Sigmoid colon (tissue), 7 donors: Measurements from ENCODE around the gene SLC19A1. TPM values are rescaled to one million over a fixed set of nuclear protein-coding genes. Genes with fewer than 3 reads are reported as not detected.
A peak's percentile ranks its signal among the peaks of the same experiment; 100 is the strongest.

Experiments used
- DNase-seq: peaks from one replicate; pipeline ENCODE4 v3.0.0-alpha.2; 2019
- H3K27ac ChIP-seq, 4 donors: fragments of 200-600 bp; sonication (generic); one replicate each; pipeline ENCODE4 v1.5.1; 2016 to 2019; ENCODE audit warnings: mild to moderate bottlenecking in 1 of 4
- H3K27me3 ChIP-seq, 3 donors: fragments of 200-600 bp; sonication (generic); one replicate each; pipeline ENCODE4 v1.5.1; 2019; ENCODE audit warnings: mild to moderate bottlenecking in 1 of 3
- H3K36me3 ChIP-seq, 4 donors: fragments of 200-600 bp; sonication (generic); one replicate each; pipeline ENCODE4 v1.5.1; 2016 to 2019
- H3K4me1 ChIP-seq, 4 donors: fragments of 200-600 bp; sonication (generic); one replicate each; pipeline ENCODE4 v1.5.1; 2017 to 2019
- H3K4me3 ChIP-seq, 4 donors: fragments of 200-600 bp; sonication (generic); one replicate each; pipeline ENCODE4 v1.5.1; 2017 to 2019; ENCODE audit warnings: mild to moderate bottlenecking in 2 of 4, moderate library complexity in 1 of 4
- H3K9me3 ChIP-seq, 4 donors: fragments of 200-600 bp in 3 of 4; sonication (generic) in 3 of 4; one replicate each; pipeline versions ENCODE4 v1.5.1 to v1.6.1; 2013 to 2019
- EP300 ChIP-seq, 4 donors: sonication (generic); formaldehyde crosslinking; IDR thresholded peaks; one replicate each; pipeline ENCODE4 v1.6.1; 2017; ENCODE audit warnings: antibody characterized with exemption in 4 of 4
- POLR2A ChIP-seq, 2 donors: fragments of 450-650 bp; IDR thresholded peaks; one replicate each; pipeline ENCODE4 v1.6.1; 2016; ENCODE audit warnings: antibody characterized with exemption in 2 of 2, mild to moderate bottlenecking in 2 of 2, moderate library complexity in 2 of 2
- POLR2AphosphoS5 ChIP-seq, 4 donors: sonication (generic); formaldehyde crosslinking; IDR thresholded peaks; one replicate each; pipeline ENCODE4 v1.6.1; 2017; ENCODE audit warnings: antibody characterized with exemption in 4 of 4
- WGBS, 2 donors: extraction: QIAGEN DNeasy Blood & Tissue Kit; methylation state at CpG; one replicate each; pipeline ENCODE4 v1.1.7; 2013; 5-methylcytosine and 5-hydroxymethylcytosine counted together
- intact Hi-C: fragments of 100-400 bp; cut with DNase I; formaldehyde crosslinking; loops from one replicate; pipeline ENCODE4 v1.15.1; 2023
- polyA plus RNA-seq, 3 donors: library from polyadenylated mRNA; stranded (reverse); fragments of 200-250 nt; gene quantifications; one replicate each; pipeline ENCODE4 v1.2.3, GENCODE V29; 2013
- total RNA-seq, 4 donors: library from RNA; depleted of rRNA; stranded (reverse); fragments of >200 nt; gene quantifications; one replicate each; pipeline ENCODE4 v1.1.0, GENCODE V29; 2016
- TF ChIP-seq, protein P1 (sequence below), 4 experiments: fragments of 450-650 bp in 3 of 4; fragments of 200-600 bp in 1 of 4; IDR thresholded peaks; one replicate each; pipeline ENCODE4 v1.5.1; 2016 to 2019; ENCODE audit warnings: antibody characterized with exemption in 4 of 4, mild to moderate bottlenecking in 3 of 4, moderate library complexity in 2 of 4
- donor health status: healthy with polysubstance abuse.
- donor health status: Bipolar disorder and iron deficiency.
- donor health status: healthy.

The SLC19A1 gene
- total and polyA plus RNA-seq, 7 donors: 1.8 to 10.7 (median 2.5) TPM

GRCh38 chr21:45545236-45545570, 3.0 kb upstream of the SLC19A1 start:
- no peaks in the 10 kb centered on the region for H3K27me3 ChIP-seq
- H3K9me3 ChIP-seq: no peaks in the 10 kb centered on the region
- no peak for TF ChIP-seq POLR2A (IDR thresholded peaks at IDR 0.05)
- TF ChIP-seq, protein P1, sequence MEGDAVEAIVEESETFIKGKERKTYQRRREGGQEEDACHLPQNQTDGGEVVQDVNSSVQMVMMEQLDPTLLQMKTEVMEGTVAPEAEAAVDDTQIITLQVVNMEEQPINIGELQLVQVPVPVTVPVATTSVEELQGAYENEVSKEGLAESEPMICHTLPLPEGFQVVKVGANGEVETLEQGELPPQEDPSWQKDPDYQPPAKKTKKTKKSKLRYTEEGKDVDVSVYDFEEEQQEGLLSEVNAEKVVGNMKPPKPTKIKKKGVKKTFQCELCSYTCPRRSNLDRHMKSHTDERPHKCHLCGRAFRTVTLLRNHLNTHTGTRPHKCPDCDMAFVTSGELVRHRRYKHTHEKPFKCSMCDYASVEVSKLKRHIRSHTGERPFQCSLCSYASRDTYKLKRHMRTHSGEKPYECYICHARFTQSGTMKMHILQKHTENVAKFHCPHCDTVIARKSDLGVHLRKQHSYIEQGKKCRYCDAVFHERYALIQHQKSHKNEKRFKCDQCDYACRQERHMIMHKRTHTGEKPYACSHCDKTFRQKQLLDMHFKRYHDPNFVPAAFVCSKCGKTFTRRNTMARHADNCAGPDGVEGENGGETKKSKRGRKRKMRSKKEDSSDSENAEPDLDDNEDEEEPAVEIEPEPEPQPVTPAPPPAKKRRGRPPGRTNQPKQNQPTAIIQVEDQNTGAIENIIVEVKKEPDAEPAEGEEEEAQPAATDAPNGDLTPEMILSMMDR (IDR thresholded peaks at IDR 0.05): no peak
- TF ChIP-seq EP300 (IDR thresholded peaks at IDR 0.05): no peak
- TF ChIP-seq POLR2AphosphoS5 (IDR thresholded peaks at IDR 0.05): no peak
- H3K4me3 ChIP-seq: no peak overlapping the region
- peaks cover 0 to 25% (median 19%) of the 10 kb centered on the region in 4 donors for H3K4me1 ChIP-seq
- no peak overlapping the region for H3K27ac ChIP-seq
- DNase-seq: no peak
- no peaks in the 10 kb centered on the region for H3K36me3 ChIP-seq
- intact Hi-C loops: loop anchor here (10.0 kb wide), 1 partner anchor 250 kb away; no protein-coding TSS in a partner anchor
- 90 to 92% methylated on average over 6 of the region's 6 CpGs for WGBS, 2 donors

- no peaks in the 10 kb centered on the region for H3K36me3 ChIP-seq
- TF ChIP-seq POLR2AphosphoS5 (IDR thresholded peaks at IDR 0.05) (no peak), EP300 (IDR thresholded peaks at IDR 0.05) (no peak), POLR2A (IDR thresholded peaks at IDR 0.05) (no peak)
- TF ChIP-seq, protein P1 (IDR thresholded peaks at IDR 0.05): no peak
- H3K9me3 ChIP-seq: no peaks in the 10 kb centered on the region
- 90 to 94% methylated on average over 18 of the region's 18 CpGs for WGBS, 2 donors
- H3K27me3 ChIP-seq: no peaks in the 10 kb centered on the region
- intact Hi-C loops: loop anchor here (5.0 to 10.0 kb wide), 2 partner anchors 250 to 278 kb away; no protein-coding TSS in a partner anchor
- peaks cover 0 to 25% (median 19%) of the 10 kb centered on the region in 4 donors for H3K4me1 ChIP-seq
- peak; percentile 62 for DNase-seq
- H3K4me3 ChIP-seq: no peak overlapping the region
- H3K27ac ChIP-seq: no peak overlapping the region
Observed at GRCh38 chr21:45544449-45545235, 2.4 kb upstream of the SLC19A1 start.

GRCh38 chr21:45543710-45544448, 1.6 kb upstream of the SLC19A1 start:
- intact Hi-C loops: loop anchor here (5.0 to 10.0 kb wide), 2 partner anchors 249 to 278 kb away; no protein-coding TSS in a partner anchor
- Histone ChIP-seq H3K4me1 (peaks cover 0 to 25% (median 19%) of the 10 kb centered on the region in 4 donors), H3K36me3 (no peaks in the 10 kb centered on the region), H3K4me3 (no peak overlapping the region), H3K27ac (no peak overlapping the region), H3K9me3 (no peaks in the 10 kb centered on the region), H3K27me3 (no peaks in the 10 kb centered on the region)
- no peak for TF ChIP-seq POLR2A (IDR thresholded peaks at IDR 0.05)
- no peak for TF ChIP-seq POLR2AphosphoS5 (IDR thresholded peaks at IDR 0.05)
- peak; percentile 66 for DNase-seq
- WGBS, 2 donors: 76 to 78% methylated on average over 23 of the region's 23 CpGs

GRCh38 chr21:45543371-45543709, 1.1 kb upstream of the SLC19A1 start:
- peak overlapping the region in 1 of 4 donors; percentile 80 for H3K27ac ChIP-seq

More at GRCh38 chr21:45543371-45543709, 1.1 kb upstream of the SLC19A1 start:
- DNase-seq: peak; percentile 67
- peak overlapping the region in 1 of 4 donors; percentile 89 for H3K4me3 ChIP-seq
- H3K9me3 ChIP-seq: no peaks in the 10 kb centered on the region
- H3K27me3 ChIP-seq: no peaks in the 10 kb centered on the region
- WGBS, 2 donors: 74 to 89% methylated on average over 11 of the region's 11 CpGs
- H3K4me1 ChIP-seq: peaks cover 0 to 25% (median 19%) of the 10 kb centered on the region in 4 donors
- TF ChIP-seq EP300 (IDR thresholded peaks at IDR 0.05) (no peak), POLR2AphosphoS5 (IDR thresholded peaks at IDR 0.05) (no peak), POLR2A (IDR thresholded peaks at IDR 0.05) (no peak)
- TF ChIP-seq, protein P1 (IDR thresholded peaks at IDR 0.05): no peak
- intact Hi-C loops: loop anchor here (5.0 to 10.0 kb wide), 2 partner anchors 249 to 279 kb away; no protein-coding TSS in a partner anchor
- no peaks in the 10 kb centered on the region for H3K36me3 ChIP-seq
